Activated naive CD8-positive, alpha-beta T cell (primary cell): ENCODE measurements around the gene EEIG2.

ENCODE experiments used
- H3K27ac Mint-ChIP-seq: one replicate; pipeline ENCODE4 v1.8.0; 2021; ENCODE audit warnings: mixed read lengths
- H3K27me3 Mint-ChIP-seq: one replicate; pipeline ENCODE4 v1.8.0; 2021; ENCODE audit warnings: mixed read lengths
- H3K36me3 Mint-ChIP-seq: one replicate; pipeline ENCODE4 v1.8.0; 2021; ENCODE audit warnings: mixed read lengths
- H3K4me1 Mint-ChIP-seq: one replicate; pipeline ENCODE4 v1.8.0; 2021; ENCODE audit warnings: low read depth, mixed read lengths
- H3K4me3 Mint-ChIP-seq: one replicate; pipeline ENCODE4 v1.8.0; 2021; ENCODE audit warnings: mild to moderate bottlenecking, mixed read lengths
- H3K9me3 Mint-ChIP-seq: one replicate; pipeline ENCODE4 v1.8.0; 2021; ENCODE audit warnings: low read depth, mixed read lengths

EEIG2 gene

GRCh38 chr1:108585313-108585712 lies 25.4 kb downstream of the EEIG2 start:
- Mint-ChIP-seq H3K27ac (no peak overlapping the region), H3K36me3 (peaks cover 9% of the 10 kb centered on the region), H3K27me3 (no peaks in the 10 kb centered on the region), H3K9me3 (peaks cover 13% of the 10 kb centered on the region), H3K4me3 (no peak overlapping the region), H3K4me1 (peaks cover 60% of the 10 kb centered on the region)

- H3K4me1 Mint-ChIP-seq = peaks cover 62% of the 10 kb centered on the region
- peak overlapping the region; percentile 76 for H3K27ac Mint-ChIP-seq
- H3K27me3 Mint-ChIP-seq = no peaks in the 10 kb centered on the region
Observed at GRCh38 chr1:108590441-108590840, 30.5 kb downstream of the EEIG2 start.

GRCh38 chr1:108590957-108591356 lies 31.1 kb downstream of the EEIG2 start:
- H3K27ac Mint-ChIP-seq = peak overlapping the region; percentile 10
- H3K9me3 Mint-ChIP-seq = peaks cover 3% of the 10 kb centered on the region
- H3K4me3 Mint-ChIP-seq = no peak overlapping the region
- H3K4me1 Mint-ChIP-seq = peaks cover 60% of the 10 kb centered on the region
- H3K36me3 Mint-ChIP-seq = peaks cover 9% of the 10 kb centered on the region
- H3K27me3 Mint-ChIP-seq = no peaks in the 10 kb centered on the region

More at GRCh38 chr1:108590441-108590840, 30.5 kb downstream of the EEIG2 start:
- Mint-ChIP-seq H3K36me3 (peaks cover 9% of the 10 kb centered on the region), H3K4me3 (peak overlapping the region; percentile 9), H3K9me3 (peaks cover 3% of the 10 kb centered on the region)

- Mint-ChIP-seq H3K36me3 (peaks cover 9% of the 10 kb centered on the region), H3K27ac (peak overlapping the region; percentile 80), H3K4me3 (peak overlapping the region; percentile 35), H3K4me1 (peaks cover 58% of the 10 kb centered on the region), H3K27me3 (no peaks in the 10 kb centered on the region), H3K9me3 (peaks cover 3% of the 10 kb centered on the region)
Observed at GRCh38 chr1:108591466-108591865, 31.6 kb downstream of the EEIG2 start.

- H3K4me3 Mint-ChIP-seq = peak overlapping the region; percentile 35
- peaks cover 3% of the 10 kb centered on the region for H3K9me3 Mint-ChIP-seq
- peak overlapping the region; percentile 80 for H3K27ac Mint-ChIP-seq
- peaks cover 9% of the 10 kb centered on the region for H3K36me3 Mint-ChIP-seq
- H3K4me1 Mint-ChIP-seq = peaks cover 53% of the 10 kb centered on the region
- H3K27me3 Mint-ChIP-seq = no peaks in the 10 kb centered on the region
Observed at GRCh38 chr1:108592030-108592759, 32.3 kb downstream of the EEIG2 start.

GRCh38 chr1:108593448-108593847 lies 33.5 kb downstream of the EEIG2 start:
- Mint-ChIP-seq H3K4me3 (no peak overlapping the region), H3K9me3 (no peaks in the 10 kb centered on the region), H3K27me3 (no peaks in the 10 kb centered on the region), H3K4me1 (peaks cover 44% of the 10 kb centered on the region), H3K36me3 (peaks cover 4% of the 10 kb centered on the region), H3K27ac (no peak overlapping the region)

- Mint-ChIP-seq H3K9me3 (no peaks in the 10 kb centered on the region), H3K4me3 (no peak overlapping the region), H3K4me1 (peaks cover 29% of the 10 kb centered on the region), H3K36me3 (peaks cover 5% of the 10 kb centered on the region), H3K27me3 (no peaks in the 10 kb centered on the region), H3K27ac (no peak overlapping the region)
Observed at GRCh38 chr1:108595507-108595906, 35.6 kb downstream of the EEIG2 start.

- Mint-ChIP-seq H3K27me3 (no peaks in the 10 kb centered on the region), H3K36me3 (peaks cover 11% of the 10 kb centered on the region), H3K27ac (no peak overlapping the region), H3K4me3 (no peak overlapping the region), H3K9me3 (no peaks in the 10 kb centered on the region), H3K4me1 (peaks cover 18% of the 10 kb centered on the region)
Observed at GRCh38 chr1:108597041-108597440, 37.1 kb downstream of the EEIG2 start.

GRCh38 chr1:108598340-108598739 lies 38.4 kb downstream of the EEIG2 start:
- no peaks in the 10 kb centered on the region for H3K27me3 Mint-ChIP-seq
- H3K4me1 Mint-ChIP-seq = peaks cover 12% of the 10 kb centered on the region
- no peak overlapping the region for H3K27ac Mint-ChIP-seq
- H3K4me3 Mint-ChIP-seq = no peak overlapping the region
- H3K36me3 Mint-ChIP-seq = peaks cover 11% of the 10 kb centered on the region
- H3K9me3 Mint-ChIP-seq = no peaks in the 10 kb centered on the region

GRCh38 chr1:108600504-108600903 lies 40.6 kb downstream of the EEIG2 start:
- Mint-ChIP-seq H3K4me3 (no peak overlapping the region), H3K4me1 (peaks cover 5% of the 10 kb centered on the region), H3K27ac (no peak overlapping the region), H3K27me3 (no peaks in the 10 kb centered on the region), H3K36me3 (peaks cover 7% of the 10 kb centered on the region), H3K9me3 (no peaks in the 10 kb centered on the region)

GRCh38 chr1:108601708-108602410 lies 42.0 kb downstream of the EEIG2 start:
- Mint-ChIP-seq H3K27me3 (no peaks in the 10 kb centered on the region), H3K27ac (no peak overlapping the region), H3K9me3 (no peaks in the 10 kb centered on the region), H3K4me3 (no peak overlapping the region), H3K36me3 (peaks cover 8% of the 10 kb centered on the region), H3K4me1 (peaks cover 2% of the 10 kb centered on the region)

GRCh38 chr1:108605633-108606032 lies 45.7 kb downstream of the EEIG2 start:
- Mint-ChIP-seq H3K4me3 (no peak overlapping the region), H3K27ac (no peak overlapping the region), H3K9me3 (no peaks in the 10 kb centered on the region), H3K4me1 (no peaks in the 10 kb centered on the region), H3K36me3 (peaks cover 19% of the 10 kb centered on the region), H3K27me3 (no peaks in the 10 kb centered on the region)

GRCh38 chr1:108606478-108606877 lies 46.6 kb downstream of the EEIG2 start:
- H3K4me1 Mint-ChIP-seq = no peaks in the 10 kb centered on the region
- H3K27ac Mint-ChIP-seq = no peak overlapping the region
- no peaks in the 10 kb centered on the region for H3K9me3 Mint-ChIP-seq
- no peak overlapping the region for H3K4me3 Mint-ChIP-seq
- H3K36me3 Mint-ChIP-seq = peaks cover 19% of the 10 kb centered on the region
- no peaks in the 10 kb centered on the region for H3K27me3 Mint-ChIP-seq

GRCh38 chr1:108609483-108610049 lies 49.7 kb downstream of the EEIG2 start:
- Mint-ChIP-seq H3K9me3 (no peaks in the 10 kb centered on the region), H3K27ac (no peak overlapping the region), H3K36me3 (peaks cover 15% of the 10 kb centered on the region), H3K4me3 (no peak overlapping the region), H3K4me1 (no peaks in the 10 kb centered on the region), H3K27me3 (no peaks in the 10 kb centered on the region)
